GM12878 (cell line): ENCODE results near the gene USP2. TPM values are rescaled to one million over a fixed set of nuclear protein-coding genes. Genes with fewer than 3 reads are reported as not detected.

Source experiments
- ATAC-seq: fragments of 200-7000 bp; cut with Tn5 transposase; 3 replicates; pipeline ENCODE4 v1.9.1; 2020; ENCODE audit warnings: mild to moderate bottlenecking, moderate library complexity
- BruUV-seq: library from RNA; stranded (reverse); fragments of 400-500 nt; replicated peaks from 2 replicates; lab custom pipeline; 2021; lab: Mats Ljungman, UMichigan
- CTCF ChIA-PET: fragments of 300-600 bp; sonication (Branson Sonifier 250); formaldehyde crosslinking; extraction: SDS; loops from one replicate; lab custom pipeline; 2021; ENCODE audit warnings: inconsistent platforms; lab: Yijun Ruan, JAX
- POLR2A ChIA-PET: fragments of 350-600 bp; formaldehyde crosslinking; extraction: SDS; loops from one replicate; lab custom pipeline; 2021; ENCODE audit warnings: inconsistent platforms; lab: Charles Lee
- RAD21 ChIA-PET: fragments of 300-600 bp; sonication (Branson Sonifier 250); formaldehyde crosslinking; loops from one replicate; lab custom pipeline; 2023; ENCODE audit warnings: antibody characterized with exemption; ENCODE audit not compliant: unreplicated experiment; lab: Charles Lee
- SMC1A ChIA-PET: fragments of 300-600 bp; sonication (Branson Sonifier 250); formaldehyde crosslinking; loops from one replicate; lab custom pipeline; 2023; ENCODE audit not compliant: unreplicated experiment, uncharacterized antibody; lab: Charles Lee
- DNase-seq: peaks from one replicate; pipeline ENCODE4 v3.0.0-alpha.2; 2011; ENCODE audit warnings: low read depth, low spot score
- FAIRE-seq: peaks from 3 replicates; lab custom pipeline; 2011; peaks lifted over from hg19 to GRCh38; lab: Jason Lieb, UNC
- H2AFZ ChIP-seq: 2 replicates; pipeline ENCODE4 v1.6.0; 2011; ENCODE audit warnings: low read depth, low read length, control low read depth; ENCODE audit not compliant: control insufficient read depth
- H3K27ac ChIP-seq: 2 replicates; pipeline ENCODE4 v1.5.1; 2011; ENCODE audit warnings: control low read depth; ENCODE audit not compliant: control insufficient read depth, insufficient read depth
- H3K27me3 ChIP-seq, 2 experiments: replicated peaks in 1 of 2; 2 replicates each; pipeline versions ENCODE4 v1.6.0 to v1.6.1; 2011; ENCODE audit warnings: low read length in 1 of 2; ENCODE audit not compliant: control insufficient read depth in 2 of 2, insufficient read depth in 2 of 2
- H3K36me3 ChIP-seq, 2 experiments: 2 replicates each; pipeline ENCODE4 v1.5.1; 2011; ENCODE audit warnings: low read length in 1 of 2; ENCODE audit not compliant: control insufficient read depth in 2 of 2, insufficient read depth in 2 of 2
- H3K4me1 ChIP-seq: 2 replicates; pipeline ENCODE4 v1.6.1; 2011; ENCODE audit warnings: mild to moderate bottlenecking, low read length, moderate library complexity, mixed read lengths; ENCODE audit not compliant: control insufficient read depth, insufficient read depth
- H3K4me2 ChIP-seq: 2 replicates; pipeline ENCODE4 v1.6.0; 2011; ENCODE audit warnings: control low read depth; ENCODE audit not compliant: control insufficient read depth, insufficient read depth
- H3K4me3 ChIP-seq: fragments of 200-600 bp; sonication (generic); 2 replicates; pipeline ENCODE4 v1.5.1; 2016
- H3K79me2 ChIP-seq: 2 replicates; pipeline ENCODE4 v1.6.0; 2011; ENCODE audit warnings: low read length; ENCODE audit not compliant: control insufficient read depth, insufficient read depth
- H3K9ac ChIP-seq: 2 replicates; pipeline ENCODE4 v1.8.0; 2011; ENCODE audit warnings: low read length, control low read depth, mixed read lengths; ENCODE audit not compliant: control insufficient read depth, insufficient read depth
- H3K9me3 ChIP-seq: replicated peaks from 3 replicates; pipeline ENCODE4 v1.5.1; 2011; ENCODE audit warnings: mild to moderate bottlenecking, low read length; ENCODE audit not compliant: control insufficient read depth, insufficient read depth
- H4K20me1 ChIP-seq: 2 replicates; pipeline ENCODE4 v1.6.0; 2011; ENCODE audit not compliant: control insufficient read depth, insufficient read depth
- BRCA1 ChIP-seq: IDR thresholded peaks from 2 replicates; pipeline ENCODE4 v1.6.1; 2011; ENCODE audit warnings: low read depth, low read length, improper control_type of control experiment
- CHD2 ChIP-seq: IDR thresholded peaks from 2 replicates; pipeline ENCODE4 v1.6.1; 2011; ENCODE audit warnings: low read depth, low read length, improper control_type of control experiment, borderline replicate concordance
- FOXK2 ChIP-seq: fragments of 450-650 bp; IDR thresholded peaks from 2 replicates; pipeline ENCODE4 v1.6.1; 2017; ENCODE audit warnings: mild to moderate bottlenecking, moderate library complexity
- IKZF2 ChIP-seq, 2 experiments: fragments of 450-650 bp; IDR thresholded peaks; 2 replicates each; pipeline ENCODE4 v1.6.1; 2017; ENCODE audit warnings: mild to moderate bottlenecking in 2 of 2, moderate library complexity in 2 of 2
- IRF4 ChIP-seq: IDR thresholded peaks from 2 replicates; pipeline ENCODE4 v1.6.1; 2011; ENCODE audit warnings: low read depth, low read length
- JUNB ChIP-seq: IDR thresholded peaks from 2 replicates; pipeline ENCODE4 v1.6.1; 2016; ENCODE audit warnings: antibody characterized with exemption, mild to moderate bottlenecking
- KLF5 ChIP-seq: fragments of 450-650 bp; IDR thresholded peaks from 2 replicates; pipeline ENCODE4 v1.6.1; 2014; ENCODE audit warnings: mild to moderate bottlenecking; ENCODE audit not compliant: partially characterized antibody
- MEF2B ChIP-seq: fragments of 450-650 bp; IDR thresholded peaks from 2 replicates; pipeline ENCODE4 v1.6.1; 2018; ENCODE audit warnings: mild to moderate bottlenecking, moderate library complexity; ENCODE audit not compliant: partially characterized antibody, poor library complexity, severe bottlenecking
- NFIC ChIP-seq: IDR thresholded peaks from 2 replicates; pipeline ENCODE4 v1.6.1; 2012; ENCODE audit warnings: low read depth, mild to moderate bottlenecking, inconsistent platforms, low read length, moderate library complexity
- PML ChIP-seq: IDR thresholded peaks from 2 replicates; pipeline ENCODE4 v1.6.1; 2012; ENCODE audit warnings: low read length, inconsistent platforms
- SMC3 ChIP-seq: IDR thresholded peaks from 2 replicates; pipeline ENCODE4 v1.6.1; 2011; ENCODE audit warnings: low read length, improper control_type of control experiment, borderline replicate concordance
- SRF ChIP-seq, 2 experiments: IDR thresholded peaks; 2 replicates each; pipeline ENCODE4 v1.6.1; 2011; ENCODE audit warnings: low read depth in 2 of 2, low read length in 2 of 2, mild to moderate bottlenecking in 1 of 2, moderate library complexity in 1 of 2
- SUZ12 ChIP-seq: fragments of 200-600 bp; sonication (generic); IDR thresholded peaks from one replicate; pipeline ENCODE4 v1.6.1; 2018; ENCODE audit warnings: antibody characterized with exemption, mild to moderate bottlenecking; ENCODE audit not compliant: unreplicated experiment
- TCF3 ChIP-seq: IDR thresholded peaks from 2 replicates; pipeline ENCODE4 v1.6.1; 2012; ENCODE audit warnings: low read depth, mild to moderate bottlenecking, low read length, borderline replicate concordance; ENCODE audit not compliant: insufficient read depth
- ZZZ3 ChIP-seq: IDR thresholded peaks from 2 replicates; pipeline ENCODE4 v1.6.1; 2011; ENCODE audit warnings: low read depth; ENCODE audit not compliant: control insufficient read depth, insufficient read length
- WGBS: methylation state at CpG from one replicate; pipeline ENCODE4 v1.1.6; 2016; ENCODE audit warnings: low lambda C conversion rate; ENCODE audit not compliant: insufficient replicate concordance, insufficient coverage; ENCODE audit errors: missing lambda C conversion rate; 5-methylcytosine and 5-hydroxymethylcytosine counted together
- in situ Hi-C: fragments of 300-500 bp; cut with MboI; formaldehyde crosslinking; loops from 9 replicates; pipeline ENCODE4 v1.14.3; 2018; ENCODE audit warnings: mixed read lengths
- intact Hi-C: fragments of 100-400 bp; cut with micrococcal nuclease; formaldehyde crosslinking; loops from one replicate; pipeline ENCODE4 v1.14.2; 2022; ENCODE audit not compliant: unreplicated experiment
- polyA plus RNA-seq, 11 experiments: library from polyadenylated mRNA; depleted of rRNA in 4 of 11; unstranded in 6 of 11; stranded (reverse) in 5 of 11; fragments of >200 nt; fragmentation: Nextera tagmentation in 4 of 11; fragmentation: Illumina TruSeq in 1 of 11; extraction: Ambion mirVana in 4 of 11; extraction: Trizol in 1 of 11; gene quantifications; 1 replicate in 1 of 11; 2 replicates in 10 of 11; pipeline versions ENCODE4 v1.2.1 to v1.2.3, GENCODE V29; 2011 to 2016; ENCODE audit warnings: inconsistent platforms in 2 of 11, missing spikeins in 2 of 11, low read depth in 1 of 11
- total RNA-seq, 4 experiments: library from RNA; depleted of rRNA in 3 of 4; stranded (reverse); fragments of >200 nt in 3 of 4; fragmentation: Illumina TruSeq in 1 of 4; extraction: Trizol in 1 of 4; gene quantifications; 2 replicates each; pipeline versions ENCODE4 v1.2.1 to v1.2.3, GENCODE V29; 2013 to 2021
- TF ChIP-seq, protein P1 (sequence below): IDR thresholded peaks from 2 replicates; pipeline ENCODE4 v1.6.1; 2012; ENCODE audit warnings: improper control_type of control experiment, low read depth, low read length; ENCODE audit not compliant: insufficient replicate concordance
- TF ChIP-seq, protein P2 (sequence below): fragments of 450-650 bp; IDR thresholded peaks from 2 replicates; pipeline ENCODE4 v1.6.1; 2017; ENCODE audit warnings: borderline replicate concordance

The USP2 gene
- total and polyA plus RNA-seq, 10 of the 15 experiments (the other 5 are each of a cell fraction or from before 2014, with no cell fraction given), result 0.03 to 0.13 (median 0.06) TPM; not detected in 4

DNA sequence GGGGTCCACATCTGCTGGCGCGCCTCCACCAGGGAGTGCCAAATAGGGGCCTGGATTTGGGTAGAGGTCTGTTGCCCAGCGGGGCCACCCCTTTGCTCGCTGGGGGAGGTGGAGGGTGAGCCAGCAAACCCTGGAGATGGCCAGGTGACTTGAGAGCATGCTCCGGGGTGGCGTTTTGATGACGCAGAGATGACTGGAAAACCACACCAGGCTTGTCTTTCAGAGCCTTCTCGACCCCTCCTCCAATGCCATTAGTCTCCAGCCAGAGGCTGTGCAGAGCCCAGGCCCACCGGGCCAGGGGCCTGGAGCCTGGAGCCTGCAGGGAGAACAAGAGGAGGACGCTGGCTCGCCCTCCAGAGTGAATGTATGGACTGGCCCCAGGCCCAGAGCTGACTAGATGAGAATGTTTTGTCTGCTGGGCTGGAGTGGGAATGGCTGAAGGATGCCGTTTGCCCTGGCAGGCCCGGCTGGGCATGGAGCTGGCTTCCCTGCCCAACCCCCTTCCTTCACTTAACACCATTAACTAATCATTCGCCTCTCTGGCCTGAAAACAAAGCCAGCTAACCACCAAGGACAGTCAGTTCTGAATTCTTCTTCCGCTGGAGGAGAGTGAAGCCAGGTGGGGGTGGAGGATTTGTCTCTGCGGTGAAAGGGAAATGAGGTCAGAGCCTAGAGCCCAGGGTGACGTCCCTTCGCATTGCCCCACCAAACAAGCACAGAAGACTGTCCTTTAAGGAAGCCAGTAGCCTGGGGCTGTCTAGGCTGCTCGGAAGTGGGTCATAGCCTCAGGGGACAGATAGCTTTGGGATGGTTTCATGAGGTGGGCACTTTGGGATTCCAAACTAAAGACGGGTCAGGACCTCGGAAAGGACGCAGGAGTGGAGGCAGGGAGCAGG lies 63.0 kb downstream of the USP2 start:
- Histone ChIP-seq H3K27ac (peak overlapping the region; percentile 58), H2AFZ (peak overlapping the region; percentile 6), H3K36me3 (no peaks in the 10 kb centered on the region), H3K27me3 (peaks cover 1 to 15% of the 10 kb centered on the region in 2 experiments; a peak in 3 of 4 replicates), H4K20me1 (no peaks in the 10 kb centered on the region), H3K4me1 (peaks cover 48% of the 10 kb centered on the region), H3K79me2 (no peaks in the 10 kb centered on the region), H3K9me3 (no peaks in the 10 kb centered on the region), H3K4me3 (no peak overlapping the region), H3K4me2 (peak overlapping the region; percentile 50), H3K9ac (peak overlapping the region; percentile 34; the same call in 1 of the 2 replicates)
- WGBS, result 32% methylated on average over 22 of the region's 22 CpGs
- in situ Hi-C loops (no loop called here), intact Hi-C loops (no loop called here)
- ATAC-seq (peak; percentile 43), FAIRE-seq (peak; percentile 85), DNase-seq (peak; percentile 70)
- ChIA-PET SMC1A (interaction anchor here (1.0 to 3.5 kb wide), 3 partner anchors 19 to 112 kb away, joined by 3 to 14 read pairs (median 3); partner anchors contain the start of gene CBL), RAD21 (interaction anchor here (0.5 to 1.2 kb wide), 5 partner anchors 10 to 251 kb away, joined by 3 to 5 read pairs (median 3); partner anchors contain the start of gene VPS11), POLR2A (interaction anchor here (0.6 to 1.7 kb wide), 13 partner anchors 8 to 197 kb away, joined by 3 to 7 read pairs (median 3); partner anchors contain the start of genes CBL, HINFP and RNF26), CTCF (interaction anchor here (0.7 to 1.5 kb wide), 6 partner anchors 8 to 150 kb away, joined by 3 to 7 read pairs (median 4); partner anchors contain the start of genes NLRX1 and RNF26)
- BruUV-seq, result no TSS peak
- no peak for TF ChIP-seq KLF5
- no peak for TF ChIP-seq PML
- peak; percentile 55; the same call in 1 of the 2 replicates for TF ChIP-seq CHD2
- TF ChIP-seq TCF3, result no peak
- no peak for TF ChIP-seq ZZZ3
- peak; percentile 37 to 50; a peak in 3 of 4 replicates for TF ChIP-seq IKZF2 (IDR thresholded peaks at IDR 0.05)
- TF ChIP-seq NFIC, result no peak; the same call in 1 of the 2 replicates
- no peak for TF ChIP-seq BRCA1
- peak; percentile 12 for TF ChIP-seq MEF2B
- TF ChIP-seq SMC3, result no peak
- TF ChIP-seq, protein P1, sequence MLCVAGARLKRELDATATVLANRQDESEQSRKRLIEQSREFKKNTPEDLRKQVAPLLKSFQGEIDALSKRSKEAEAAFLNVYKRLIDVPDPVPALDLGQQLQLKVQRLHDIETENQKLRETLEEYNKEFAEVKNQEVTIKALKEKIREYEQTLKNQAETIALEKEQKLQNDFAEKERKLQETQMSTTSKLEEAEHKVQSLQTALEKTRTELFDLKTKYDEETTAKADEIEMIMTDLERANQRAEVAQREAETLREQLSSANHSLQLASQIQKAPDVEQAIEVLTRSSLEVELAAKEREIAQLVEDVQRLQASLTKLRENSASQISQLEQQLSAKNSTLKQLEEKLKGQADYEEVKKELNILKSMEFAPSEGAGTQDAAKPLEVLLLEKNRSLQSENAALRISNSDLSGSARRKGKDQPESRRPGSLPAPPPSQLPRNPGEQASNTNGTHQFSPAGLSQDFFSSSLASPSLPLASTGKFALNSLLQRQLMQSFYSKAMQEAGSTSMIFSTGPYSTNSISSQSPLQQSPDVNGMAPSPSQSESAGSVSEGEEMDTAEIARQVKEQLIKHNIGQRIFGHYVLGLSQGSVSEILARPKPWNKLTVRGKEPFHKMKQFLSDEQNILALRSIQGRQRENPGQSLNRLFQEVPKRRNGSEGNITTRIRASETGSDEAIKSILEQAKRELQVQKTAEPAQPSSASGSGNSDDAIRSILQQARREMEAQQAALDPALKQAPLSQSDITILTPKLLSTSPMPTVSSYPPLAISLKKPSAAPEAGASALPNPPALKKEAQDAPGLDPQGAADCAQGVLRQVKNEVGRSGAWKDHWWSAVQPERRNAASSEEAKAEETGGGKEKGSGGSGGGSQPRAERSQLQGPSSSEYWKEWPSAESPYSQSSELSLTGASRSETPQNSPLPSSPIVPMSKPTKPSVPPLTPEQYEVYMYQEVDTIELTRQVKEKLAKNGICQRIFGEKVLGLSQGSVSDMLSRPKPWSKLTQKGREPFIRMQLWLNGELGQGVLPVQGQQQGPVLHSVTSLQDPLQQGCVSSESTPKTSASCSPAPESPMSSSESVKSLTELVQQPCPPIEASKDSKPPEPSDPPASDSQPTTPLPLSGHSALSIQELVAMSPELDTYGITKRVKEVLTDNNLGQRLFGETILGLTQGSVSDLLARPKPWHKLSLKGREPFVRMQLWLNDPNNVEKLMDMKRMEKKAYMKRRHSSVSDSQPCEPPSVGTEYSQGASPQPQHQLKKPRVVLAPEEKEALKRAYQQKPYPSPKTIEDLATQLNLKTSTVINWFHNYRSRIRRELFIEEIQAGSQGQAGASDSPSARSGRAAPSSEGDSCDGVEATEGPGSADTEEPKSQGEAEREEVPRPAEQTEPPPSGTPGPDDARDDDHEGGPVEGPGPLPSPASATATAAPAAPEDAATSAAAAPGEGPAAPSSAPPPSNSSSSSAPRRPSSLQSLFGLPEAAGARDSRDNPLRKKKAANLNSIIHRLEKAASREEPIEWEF, result no peak
- TF ChIP-seq SRF (IDR thresholded peaks at IDR 0.05; ENCODE audit: low read depth in 2 of 2, low read length in 2 of 2), result no peak
- TF ChIP-seq JUNB, result no peak
- TF ChIP-seq FOXK2, result no peak
- no peak for TF ChIP-seq SUZ12
- no peak for TF ChIP-seq IRF4
- TF ChIP-seq, protein P2, sequence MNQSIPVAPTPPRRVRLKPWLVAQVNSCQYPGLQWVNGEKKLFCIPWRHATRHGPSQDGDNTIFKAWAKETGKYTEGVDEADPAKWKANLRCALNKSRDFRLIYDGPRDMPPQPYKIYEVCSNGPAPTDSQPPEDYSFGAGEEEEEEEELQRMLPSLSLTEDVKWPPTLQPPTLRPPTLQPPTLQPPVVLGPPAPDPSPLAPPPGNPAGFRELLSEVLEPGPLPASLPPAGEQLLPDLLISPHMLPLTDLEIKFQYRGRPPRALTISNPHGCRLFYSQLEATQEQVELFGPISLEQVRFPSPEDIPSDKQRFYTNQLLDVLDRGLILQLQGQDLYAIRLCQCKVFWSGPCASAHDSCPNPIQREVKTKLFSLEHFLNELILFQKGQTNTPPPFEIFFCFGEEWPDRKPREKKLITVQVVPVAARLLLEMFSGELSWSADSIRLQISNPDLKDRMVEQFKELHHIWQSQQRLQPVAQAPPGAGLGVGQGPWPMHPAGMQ, result no peak
